GM19372 (cell line): Measurements from ENCODE around the gene EBF3.

Experiments used
- ATAC-seq: cut with Tn5 transposase; IDR thresholded peaks from one replicate; pipeline ENCODE4 v1.9.1; 2021; ENCODE audit warnings: mild to moderate bottlenecking, low read depth, moderate library complexity; ENCODE audit not compliant: unreplicated experiment

Gene EBF3, protein sequence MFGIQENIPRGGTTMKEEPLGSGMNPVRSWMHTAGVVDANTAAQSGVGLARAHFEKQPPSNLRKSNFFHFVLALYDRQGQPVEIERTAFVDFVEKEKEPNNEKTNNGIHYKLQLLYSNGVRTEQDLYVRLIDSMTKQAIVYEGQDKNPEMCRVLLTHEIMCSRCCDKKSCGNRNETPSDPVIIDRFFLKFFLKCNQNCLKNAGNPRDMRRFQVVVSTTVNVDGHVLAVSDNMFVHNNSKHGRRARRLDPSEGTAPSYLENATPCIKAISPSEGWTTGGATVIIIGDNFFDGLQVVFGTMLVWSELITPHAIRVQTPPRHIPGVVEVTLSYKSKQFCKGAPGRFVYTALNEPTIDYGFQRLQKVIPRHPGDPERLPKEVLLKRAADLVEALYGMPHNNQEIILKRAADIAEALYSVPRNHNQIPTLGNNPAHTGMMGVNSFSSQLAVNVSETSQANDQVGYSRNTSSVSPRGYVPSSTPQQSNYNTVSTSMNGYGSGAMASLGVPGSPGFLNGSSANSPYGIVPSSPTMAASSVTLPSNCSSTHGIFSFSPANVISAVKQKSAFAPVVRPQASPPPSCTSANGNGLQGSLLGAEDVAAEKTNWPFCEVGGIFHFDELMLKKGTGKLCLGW

DNA sequence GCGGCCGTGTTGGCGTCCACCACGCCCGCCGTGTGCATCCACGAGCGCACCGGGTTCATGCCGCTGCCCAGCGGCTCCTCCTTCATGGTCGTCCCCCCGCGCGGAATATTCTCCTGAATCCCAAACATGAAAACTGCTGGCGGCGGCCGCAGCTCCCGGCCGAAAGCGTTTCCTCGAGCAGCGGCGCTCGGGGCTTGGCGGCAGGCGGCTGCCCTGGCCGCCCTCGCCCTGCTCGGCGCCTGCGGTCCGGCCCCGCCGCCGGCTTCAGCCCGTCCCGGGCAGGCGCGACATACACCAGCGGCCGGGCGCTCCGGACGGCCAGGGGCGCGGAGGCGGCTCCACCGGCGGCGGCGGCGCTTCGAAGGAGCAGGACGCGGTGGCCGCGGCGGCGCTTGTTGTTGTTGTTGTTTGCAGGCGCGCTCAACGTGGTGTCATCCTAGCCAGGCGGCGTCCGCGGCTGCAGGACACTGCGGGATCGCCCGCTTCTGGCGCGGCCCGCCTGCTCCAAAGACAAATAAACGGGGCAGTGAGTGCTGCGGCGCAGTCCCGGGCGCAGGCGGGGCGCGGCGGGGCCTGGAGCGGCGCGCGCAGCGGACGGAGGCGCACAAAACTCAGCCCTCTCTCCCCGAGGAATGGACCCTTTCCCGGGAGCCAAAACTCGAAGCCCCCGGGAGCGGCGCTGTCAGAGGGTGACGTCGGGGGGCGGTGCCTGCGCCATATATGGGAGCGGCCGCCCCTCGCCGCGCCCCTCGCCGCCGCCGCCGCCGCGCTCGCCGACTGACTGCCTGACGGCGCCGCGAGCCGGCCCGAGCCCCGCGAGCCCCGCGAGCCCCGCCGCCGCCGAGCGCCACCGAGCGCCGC is at the start of gene EBF3:
Gene EBF3 (minus strand): TSS at position 634 of the 861 bp plus-strand sequence. CDS start 506 bp downstream, at position 128.
- ATAC-seq, result no peak

- no peak for ATAC-seq
These were observed 49.5 kb upstream of the EBF3 start for GRCh38 chr10:130013335-130014262.

GRCh38 chr10:130012129-130012528 is 48.1 kb upstream of the EBF3 start:
- no peak for ATAC-seq

- no peak for ATAC-seq
These were observed 46.6 kb upstream of the EBF3 start for GRCh38 chr10:130010653-130011052.

DNA sequence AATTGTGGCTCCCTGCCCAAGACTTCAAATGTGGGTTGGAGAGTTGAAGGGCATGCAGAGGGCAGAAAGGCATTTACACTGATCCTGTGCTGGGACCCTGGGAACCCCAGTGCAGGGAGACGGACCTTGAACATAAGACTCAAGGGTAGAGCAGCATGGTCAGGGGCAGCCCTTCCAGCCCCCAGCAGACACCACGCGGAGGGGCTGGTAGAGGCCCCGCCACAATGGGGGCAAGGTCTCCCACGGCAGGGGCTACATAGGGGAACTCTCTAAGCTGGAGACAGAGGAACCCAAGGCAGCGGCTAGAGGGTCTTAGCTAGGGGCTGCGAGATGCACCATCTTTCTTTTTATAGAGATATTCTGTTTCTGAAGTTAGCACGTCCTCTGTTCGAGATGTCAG is 45.2 kb upstream of the EBF3 start:
- ATAC-seq, result no peak

GRCh38 chr10:130003787-130004613 is 39.9 kb upstream of the EBF3 start:
- ATAC-seq, result no peak

DNA sequence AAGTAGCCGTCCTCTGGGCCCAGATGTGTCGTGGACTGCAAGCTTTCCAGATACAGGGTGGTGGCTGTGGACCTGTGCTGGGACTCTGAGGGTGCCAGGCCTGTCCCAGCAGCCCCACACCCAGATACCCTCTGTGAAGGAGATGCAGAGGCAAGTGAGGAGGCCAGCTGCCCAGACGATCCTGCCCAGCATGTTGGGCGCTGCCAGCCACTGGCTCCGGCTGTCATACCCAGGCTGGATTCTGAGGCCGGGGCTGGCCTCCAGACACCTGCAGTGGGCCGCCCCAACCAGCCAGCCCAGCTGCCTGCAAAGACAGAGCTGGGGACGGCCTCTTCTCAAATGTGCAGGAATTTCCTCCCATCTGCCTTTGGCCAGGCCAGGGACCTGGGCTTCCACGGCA is 39.1 kb upstream of the EBF3 start:
- no peak for ATAC-seq

DNA sequence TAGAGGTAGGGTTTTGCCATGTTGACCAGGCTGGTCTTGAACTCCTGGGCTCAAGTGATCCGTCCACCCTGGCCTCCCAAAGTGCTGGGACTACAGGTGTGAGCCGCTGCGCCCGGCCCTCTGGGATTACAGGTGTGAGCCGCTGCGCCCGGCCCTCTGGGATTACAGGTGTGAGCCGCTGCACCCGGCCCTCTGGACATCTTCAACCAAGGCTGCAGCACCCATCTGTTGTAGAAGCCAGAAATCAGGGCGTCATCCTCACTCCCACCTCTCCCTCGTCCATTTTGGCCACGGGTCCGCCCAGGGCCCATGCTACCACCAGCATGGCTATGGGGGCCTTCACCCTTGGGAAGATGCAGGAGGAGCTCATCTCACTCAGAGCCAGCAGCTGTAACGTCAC is 38.5 kb upstream of the EBF3 start:
- no peak for ATAC-seq

DNA sequence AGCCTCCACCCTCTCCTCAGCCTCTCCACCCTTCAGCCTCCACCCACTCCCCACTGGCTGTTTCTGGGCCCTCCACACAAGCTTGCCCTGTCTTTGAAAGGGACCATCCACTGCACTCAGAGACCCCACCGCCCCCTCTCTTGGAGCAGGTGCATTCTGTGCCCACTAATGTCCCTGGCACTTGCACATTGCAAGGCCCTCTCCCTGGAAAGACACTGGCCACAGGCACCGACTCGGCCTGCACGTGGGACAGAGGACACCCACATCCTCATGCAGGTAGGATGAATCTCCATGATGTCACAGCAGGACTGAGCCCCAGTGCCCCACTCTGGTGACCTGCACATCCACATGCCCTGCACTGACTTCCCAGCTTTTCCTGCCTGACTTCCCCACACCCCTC is 36.8 kb upstream of the EBF3 start:
- ATAC-seq, result no peak

- ATAC-seq, result no peak
These were observed 35.1 kb upstream of the EBF3 start for GRCh38 chr10:129999140-129999539.

DNA sequence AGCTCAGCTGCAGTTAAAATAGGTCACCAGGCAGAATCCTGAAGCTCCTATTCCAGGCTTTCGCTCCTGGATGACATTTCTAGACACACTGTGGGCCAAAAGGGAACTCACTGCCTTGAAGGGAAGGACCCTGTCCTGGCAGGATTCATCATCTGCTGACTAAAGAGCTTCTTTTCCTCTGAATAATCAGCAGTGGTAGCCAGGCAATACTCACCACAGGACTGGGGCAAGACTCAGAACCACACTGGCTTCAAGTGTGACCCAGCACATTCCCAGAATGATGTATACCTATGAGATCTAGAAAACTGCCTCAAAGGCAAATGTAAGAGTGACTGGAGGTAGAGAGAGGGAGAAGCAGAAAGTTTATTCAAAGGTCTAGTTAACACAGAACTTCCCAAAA is 29.5 kb upstream of the EBF3 start:
- no peak for ATAC-seq

DNA sequence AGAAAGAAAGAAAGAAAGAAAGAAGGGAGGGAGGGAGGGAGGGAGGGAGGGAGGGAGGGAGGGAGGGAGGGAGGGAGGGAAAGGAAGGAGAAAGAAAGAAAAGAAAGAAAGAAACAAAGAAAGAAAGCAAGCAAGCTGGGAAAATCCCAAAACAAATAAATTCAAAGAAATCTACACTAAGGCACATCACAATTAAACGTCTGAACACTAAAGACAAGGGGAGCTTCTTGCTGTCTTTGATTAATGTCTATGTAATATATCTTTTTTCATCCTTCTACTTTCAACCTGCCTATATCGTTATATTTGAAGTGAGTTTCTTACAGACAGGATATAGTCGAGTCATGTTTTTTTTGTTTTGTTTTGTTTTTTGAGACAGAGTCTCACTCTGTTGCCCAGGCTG is 28.3 kb upstream of the EBF3 start:
- ATAC-seq, result no peak

DNA sequence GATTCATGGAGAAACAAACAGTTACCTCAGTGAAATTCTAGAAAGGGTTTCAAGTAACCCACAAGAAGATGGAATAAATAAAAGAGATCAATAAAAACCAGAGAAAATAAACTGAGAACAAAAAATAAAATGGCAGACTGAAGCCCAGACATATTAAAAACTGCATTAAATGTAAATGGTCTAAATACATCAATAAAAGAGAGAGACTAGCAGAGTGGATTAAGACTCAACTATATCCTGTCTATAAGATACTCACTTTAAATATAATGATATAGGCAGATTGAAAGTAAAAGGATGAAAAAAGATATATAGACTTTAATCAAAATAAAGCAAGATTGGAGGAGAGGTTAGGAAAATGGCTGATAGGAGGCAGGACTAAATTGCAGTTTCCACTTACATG is 18.8 kb upstream of the EBF3 start:
- ATAC-seq, result no peak

GRCh38 chr10:129978980-129979379 is 14.9 kb upstream of the EBF3 start:
- no peak for ATAC-seq

DNA sequence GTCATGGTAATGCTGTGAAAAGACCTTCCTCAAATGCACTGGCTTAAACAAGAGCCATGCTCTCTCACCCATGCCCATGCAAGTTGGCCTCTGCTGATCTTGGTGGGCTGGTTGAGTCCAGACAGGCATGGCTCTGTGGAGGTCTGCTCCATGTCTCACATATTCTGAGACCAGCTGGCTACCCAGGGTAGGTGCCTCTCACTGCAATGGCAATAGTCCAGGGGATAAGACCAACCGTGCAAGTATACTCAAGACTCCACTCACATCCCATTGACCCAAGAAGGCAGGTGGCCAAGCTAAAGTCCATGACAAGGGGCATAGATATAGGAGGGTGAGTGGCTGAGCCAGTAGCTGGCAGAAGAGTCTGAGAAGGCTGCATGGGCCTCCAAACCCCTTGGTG is 14.2 kb upstream of the EBF3 start:
- no peak for ATAC-seq

DNA sequence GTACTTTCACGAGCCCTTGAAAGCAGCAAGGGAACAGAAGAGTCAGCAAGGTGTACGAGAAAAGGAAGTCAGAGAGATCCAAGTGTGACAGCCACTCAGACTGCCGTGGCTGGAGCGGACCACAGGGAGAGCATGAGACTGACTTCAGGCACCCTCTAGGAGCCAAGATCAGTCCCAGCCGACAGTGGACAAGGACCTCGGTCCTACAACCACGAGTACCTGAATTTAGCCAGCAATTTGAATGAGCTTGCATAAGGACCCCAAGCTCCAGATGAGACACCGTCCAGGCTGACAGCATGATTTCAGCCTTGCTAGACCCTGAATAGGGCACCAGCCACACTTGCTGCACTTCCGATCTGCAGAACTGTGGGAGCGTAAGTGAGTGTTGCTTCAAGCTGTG is 13.7 kb upstream of the EBF3 start:
- no peak for ATAC-seq

- no peak for ATAC-seq
These were observed 9.6 kb upstream of the EBF3 start for GRCh38 chr10:129973674-129974059.

DNA sequence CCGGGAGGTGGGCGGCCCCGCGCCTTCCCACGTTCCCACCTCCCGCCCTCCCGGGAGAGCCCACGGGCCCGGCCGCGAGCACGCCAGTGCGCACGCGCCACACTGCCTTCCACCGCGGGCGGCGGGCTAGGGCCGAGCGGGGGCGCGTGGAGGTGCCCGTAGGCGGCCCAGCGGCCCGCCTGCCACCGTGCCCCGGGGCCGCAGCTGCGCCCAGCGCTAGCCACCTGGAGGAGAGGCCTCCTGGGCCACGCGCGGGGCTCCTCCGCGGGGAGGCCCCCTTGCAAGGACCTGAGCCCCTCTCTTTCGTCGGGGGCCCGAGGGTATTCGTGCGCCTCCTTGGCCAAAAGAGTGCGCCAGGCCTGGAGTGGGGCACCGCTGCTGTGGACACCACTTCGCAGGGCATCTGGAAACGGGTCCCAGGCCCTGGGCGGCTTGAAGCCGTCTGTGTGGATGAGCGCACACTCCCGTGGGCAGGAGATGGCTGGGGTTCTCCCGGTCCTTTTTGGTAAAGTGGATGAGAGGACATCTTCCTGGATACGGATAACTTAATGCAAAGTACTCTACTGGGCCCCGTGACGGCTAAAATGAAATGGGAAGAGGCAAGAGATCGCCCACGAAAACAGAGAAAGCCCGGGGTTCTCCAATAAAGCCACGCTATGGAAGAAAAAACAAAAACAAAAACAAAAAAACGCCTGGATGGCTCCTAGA is 9.0 kb upstream of the EBF3 start:
- ATAC-seq, result no peak
